Activated CD4-positive, CD25-positive, alpha-beta regulatory T cell treated with anti-CD3 and anti-CD28 coated beads, Interleukin-2, amount 50 U/mL, for 16 hours (primary cell): ENCODE data around the gene ABCC10.
"Not testable (repeated sequence)": the region's sequence is repeated elsewhere in the genome, so short reads cannot be mapped to it uniquely, and the experiment has no call there.

Experiments used
- DNase-seq: peaks from one replicate; pipeline ENCODE4 v3.0.0-alpha.2; 2020; ENCODE audit warnings: low read depth, low spot score

The ABCC10 gene

DNA sequence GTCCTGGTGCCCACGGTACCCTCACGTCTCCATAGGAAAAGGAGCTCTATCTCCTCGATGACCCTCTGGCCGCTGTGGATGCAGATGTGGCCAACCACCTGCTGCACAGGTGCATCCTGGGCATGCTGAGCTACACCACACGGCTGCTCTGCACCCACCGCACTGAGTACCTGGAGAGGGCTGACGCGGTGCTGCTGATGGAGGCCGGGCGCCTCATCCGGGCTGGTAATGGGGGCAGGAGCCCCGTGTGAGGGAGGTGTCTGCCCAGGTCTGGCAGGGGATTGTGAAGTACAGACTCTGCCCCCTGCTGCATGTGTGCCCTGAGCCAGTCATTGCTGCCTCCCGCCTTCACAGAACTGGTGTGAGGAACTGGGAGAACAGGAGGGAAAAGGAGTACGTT is 15.6 kb downstream of the ABCC10 start:
- DNase-seq, result no peak

GRCh38 chr6:43444036-43444435 is 16.7 kb downstream of the ABCC10 start:
- no peak for DNase-seq

- DNase-seq, result no peak
These were observed 17.2 kb downstream of the ABCC10 start for GRCh38 chr6:43444582-43444981.

DNA sequence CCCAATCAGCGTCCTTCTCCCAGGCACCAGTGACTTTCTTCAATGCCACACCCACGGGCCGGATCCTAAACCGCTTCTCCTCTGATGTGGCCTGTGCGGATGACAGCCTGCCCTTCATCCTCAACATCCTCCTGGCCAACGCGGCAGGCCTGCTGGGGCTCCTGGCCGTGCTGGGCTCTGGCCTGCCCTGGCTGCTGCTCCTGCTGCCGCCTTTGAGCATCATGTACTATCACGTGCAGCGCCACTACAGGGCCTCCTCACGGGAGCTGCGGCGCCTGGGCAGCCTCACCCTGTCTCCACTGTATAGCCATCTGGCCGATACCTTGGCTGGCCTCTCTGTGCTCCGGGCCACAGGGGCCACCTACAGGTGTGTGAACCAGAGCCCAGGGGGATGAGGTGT is 18.2 kb downstream of the ABCC10 start:
- no peak for DNase-seq

DNA sequence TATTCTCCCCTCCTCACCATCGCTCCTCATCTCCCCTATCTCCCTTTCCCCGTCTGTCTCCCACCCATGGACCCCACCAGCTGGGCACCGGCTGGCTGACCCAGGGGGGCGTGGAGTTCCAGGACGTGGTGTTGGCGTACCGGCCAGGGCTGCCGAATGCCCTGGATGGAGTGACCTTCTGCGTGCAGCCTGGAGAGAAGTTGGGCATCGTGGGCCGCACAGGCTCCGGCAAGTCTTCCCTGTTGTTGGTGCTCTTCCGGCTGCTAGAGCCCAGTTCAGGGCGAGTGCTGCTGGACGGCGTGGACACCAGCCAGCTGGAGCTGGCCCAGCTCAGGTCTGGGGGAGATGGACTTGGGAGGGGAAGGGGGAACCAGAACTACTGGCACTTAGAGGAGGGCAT is 20.3 kb downstream of the ABCC10 start:
- DNase-seq, result no peak

DNA sequence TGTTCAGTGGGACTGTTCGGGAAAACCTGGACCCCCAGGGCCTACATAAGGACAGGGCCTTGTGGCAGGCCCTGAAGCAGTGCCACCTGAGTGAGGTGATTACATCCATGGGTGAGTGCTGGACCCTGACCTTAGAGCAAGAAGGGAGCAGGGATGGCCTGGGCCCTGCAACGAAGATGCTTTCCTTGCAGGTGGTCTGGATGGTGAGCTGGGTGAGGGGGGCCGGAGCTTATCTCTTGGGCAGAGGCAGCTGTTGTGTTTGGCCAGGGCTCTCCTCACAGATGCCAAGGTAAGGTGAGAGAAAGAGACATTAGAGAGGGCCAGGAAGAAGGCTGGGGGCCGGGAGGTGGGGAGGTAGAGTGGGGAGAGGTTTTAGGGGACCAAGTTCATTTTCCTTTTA is 21.6 kb downstream of the ABCC10 start:
- no peak for DNase-seq

GRCh38 chr6:43450699-43451131 is 23.4 kb downstream of the ABCC10 start:
- DNase-seq, result no peak

DNA sequence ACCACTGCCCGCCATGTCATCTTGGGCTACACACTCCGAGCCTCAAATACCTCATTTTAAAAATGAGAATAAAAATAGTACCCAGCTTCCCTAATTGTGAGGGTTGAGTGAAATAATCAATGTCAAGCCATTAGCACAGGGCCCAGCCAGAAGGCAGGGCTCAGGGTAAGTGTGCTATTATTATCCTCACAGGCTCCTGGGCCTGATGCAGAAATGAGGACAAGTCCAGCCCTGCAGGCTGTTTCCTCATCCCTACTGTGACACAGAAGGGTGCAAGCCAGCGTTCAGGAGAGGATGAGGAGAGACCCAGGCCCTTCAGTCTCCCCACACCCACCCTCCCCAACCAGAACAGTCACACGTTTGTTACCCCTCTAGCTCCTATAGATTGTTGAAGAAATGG is 24.0 kb downstream of the ABCC10 start:
- no peak for DNase-seq

DNA sequence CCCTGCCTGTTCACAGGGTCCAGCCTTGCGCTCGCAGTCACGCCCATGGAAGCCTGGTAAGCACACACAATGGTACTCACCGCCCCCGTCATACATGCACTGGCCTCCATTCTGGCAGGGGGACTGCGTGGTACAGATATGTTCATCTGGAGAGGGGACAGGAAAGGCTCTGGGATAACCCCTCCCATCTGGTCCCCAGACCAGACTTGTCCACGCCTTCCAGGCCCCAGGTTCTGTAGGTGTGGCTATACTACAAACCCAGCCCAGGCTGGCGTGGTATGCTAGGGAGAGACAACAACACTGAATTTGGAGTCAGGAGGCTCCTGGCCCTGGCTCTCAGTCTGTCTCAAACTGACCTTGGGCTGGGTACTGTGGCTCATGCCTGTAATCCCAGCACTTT is 24.6 kb downstream of the ABCC10 start:
- no peak for DNase-seq

DNA sequence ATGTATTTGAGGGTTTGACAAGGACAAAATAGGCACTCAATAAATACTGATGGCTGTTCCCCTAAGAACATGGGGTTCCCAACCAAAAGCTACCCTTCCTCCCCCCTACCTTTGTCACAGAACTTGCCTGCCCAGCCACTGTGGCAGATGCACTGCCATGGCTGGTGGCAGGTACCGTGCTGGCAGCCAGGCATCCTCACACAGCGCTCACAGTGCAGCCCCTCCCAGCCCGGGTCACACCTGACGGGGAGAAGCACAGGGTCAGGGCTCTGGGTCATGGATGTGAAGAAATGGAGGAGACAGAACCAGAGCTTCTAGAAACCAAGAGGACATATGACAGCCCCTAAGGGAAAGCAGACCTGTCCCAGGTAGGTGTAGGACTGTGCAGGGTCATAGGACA is 25.6 kb downstream of the ABCC10 start:
- no peak for DNase-seq

- DNase-seq, result no peak
These were observed 26.5 kb downstream of the ABCC10 start for GRCh38 chr6:43453831-43454230.

DNA sequence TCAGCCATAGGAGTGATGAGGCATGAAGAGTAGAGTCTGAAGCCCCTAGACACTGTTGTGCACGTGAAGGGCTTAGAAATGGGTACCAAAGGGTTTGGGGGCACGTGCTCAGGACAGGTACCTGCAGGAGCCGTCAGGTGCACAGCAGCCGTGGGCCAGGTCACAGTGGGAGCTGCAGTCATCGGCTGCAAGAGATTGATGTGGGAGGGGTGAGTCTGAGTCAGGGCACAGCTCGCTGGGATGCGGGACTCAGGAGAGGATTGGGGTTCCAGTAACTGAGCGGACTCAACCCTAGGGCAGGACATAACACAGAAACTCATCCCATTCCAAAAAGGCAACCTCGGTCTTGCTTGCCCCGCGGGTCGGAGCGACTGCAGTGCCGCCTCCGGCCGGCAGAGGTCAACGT is 27.0 kb downstream of the ABCC10 start:
- peak; percentile 38 for DNase-seq

GRCh38 chr6:43454696-43455530 is 27.6 kb downstream of the ABCC10 start:
- DNase-seq, result no peak

- no peak for DNase-seq
These were observed 28.4 kb downstream of the ABCC10 start, which contains the start of gene DLK2 for GRCh38 chr6:43455531-43456428. Gene DLK2 (minus strand): TSS chr6:43455548. CDS start chr6:43454825, 723 bp downstream.

DNA sequence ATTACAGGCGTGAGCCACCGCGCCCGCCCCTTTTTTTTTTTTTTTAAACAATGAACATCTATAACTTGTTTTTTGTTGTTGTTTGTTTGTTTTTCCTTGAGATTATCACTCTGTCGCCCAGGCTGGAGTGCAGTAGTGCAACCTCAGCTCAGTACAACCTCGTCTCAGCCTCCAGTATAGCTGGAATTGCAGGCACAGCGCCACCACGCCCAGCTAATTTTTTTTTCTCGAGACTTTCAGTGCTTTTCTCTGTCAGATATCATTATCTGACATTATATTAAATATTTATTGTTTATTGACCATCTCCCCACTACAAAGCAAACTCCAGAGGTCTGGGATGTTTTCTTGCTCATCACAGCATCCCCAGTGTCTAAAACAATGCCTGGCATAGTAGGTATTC is 30.3 kb downstream of the ABCC10 start:
- no peak for DNase-seq

DNA sequence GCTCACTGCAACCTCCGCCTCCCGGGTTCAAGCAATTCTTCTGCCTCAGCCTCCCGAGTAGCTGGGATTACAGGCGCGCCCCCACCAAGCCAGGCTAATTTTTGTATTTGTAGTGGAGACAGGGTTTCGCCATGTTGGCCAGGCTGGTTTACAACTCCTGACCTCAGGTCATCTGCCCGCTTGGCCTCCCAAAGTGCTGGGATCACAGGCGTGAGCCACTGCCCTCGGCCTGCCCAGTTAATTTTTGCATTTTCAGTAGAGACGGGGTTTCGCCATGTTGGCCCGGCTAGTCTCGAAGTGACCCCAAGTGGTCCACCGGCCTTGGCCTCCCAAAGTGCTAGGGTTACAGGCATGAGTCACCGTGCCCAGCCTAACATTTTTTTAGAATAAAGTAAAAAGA is 30.8 kb downstream of the ABCC10 start:
- not testable (repeated sequence) for DNase-seq

- DNase-seq, result no peak
These were observed 32.2 kb downstream of the ABCC10 start for GRCh38 chr6:43459535-43459934.

- DNase-seq, result no peak
These were observed 32.7 kb downstream of the ABCC10 start for GRCh38 chr6:43460032-43460431.

DNA sequence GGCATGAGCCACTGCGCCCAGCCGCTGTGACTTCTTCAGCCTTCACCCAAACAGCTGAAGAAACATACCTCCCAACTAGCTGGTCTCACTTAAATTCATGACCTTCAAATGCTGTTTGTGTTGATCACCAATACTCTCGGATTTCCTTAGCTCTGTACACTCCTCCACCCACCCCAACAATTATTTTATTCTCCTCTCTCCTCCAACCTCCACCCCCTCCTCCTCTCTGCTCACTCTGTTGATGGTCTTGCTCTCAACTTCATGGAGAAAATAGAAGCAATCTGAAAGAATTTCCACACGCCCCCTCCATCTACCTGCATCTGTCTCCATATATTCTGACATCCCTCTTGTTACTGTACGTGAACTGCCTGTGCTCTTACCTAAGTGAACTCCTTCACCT is 34.6 kb downstream of the ABCC10 start:
- no peak for DNase-seq

GRCh38 chr6:43464337-43464736 is 37.0 kb downstream of the ABCC10 start:
- no peak for DNase-seq

DNA sequence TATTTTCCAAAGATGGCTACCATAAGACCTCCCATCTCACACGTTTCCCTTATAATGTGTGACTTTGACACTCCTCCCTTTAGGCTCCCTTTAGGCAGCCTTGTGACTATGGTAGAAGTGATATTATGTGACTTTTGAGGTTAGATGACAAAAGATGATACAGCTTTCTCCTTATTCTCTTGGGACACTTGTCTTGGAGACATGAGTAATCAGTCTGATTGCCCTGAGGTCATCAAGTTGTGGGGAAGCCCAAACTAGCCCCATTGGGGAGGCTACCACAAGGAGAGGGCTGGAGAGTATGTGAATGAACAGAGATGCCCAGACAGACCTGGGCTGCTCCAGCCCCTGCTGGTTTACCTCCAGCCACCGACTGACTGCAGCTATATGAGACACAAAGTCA is 38.6 kb downstream of the ABCC10 start:
- DNase-seq, result no peak

DNA sequence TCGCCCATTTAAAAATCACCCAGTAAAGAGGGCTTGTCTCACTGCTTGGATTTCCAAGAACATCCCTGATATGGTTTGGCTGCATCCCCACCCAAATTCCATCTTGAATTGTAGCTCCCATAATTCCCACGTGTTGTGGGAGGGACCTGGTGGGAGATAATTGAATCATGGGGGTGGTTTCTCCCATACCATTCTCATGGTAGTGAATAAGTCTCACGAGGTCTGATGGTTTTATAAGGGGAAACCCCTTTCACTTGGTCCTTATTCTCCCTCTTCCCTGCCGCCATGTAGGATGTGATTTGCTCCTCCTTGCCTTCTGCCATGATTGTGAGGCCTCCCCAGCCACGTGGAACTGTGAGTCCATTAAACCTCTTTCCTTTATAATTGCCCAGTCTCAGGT is 39.9 kb downstream of the ABCC10 start:
- not testable (repeated sequence) for DNase-seq

- DNase-seq, result no peak
These were observed 40.4 kb downstream of the ABCC10 start for GRCh38 chr6:43467752-43468151.
